ENCODE measurements around the gene ST8SIA3. TPM values are rescaled to one million over a fixed set of nuclear protein-coding genes. Genes with fewer than 3 reads are reported as not detected.
"Not testable (repeated sequence)": the region's sequence is repeated elsewhere in the genome, so short reads cannot be mapped to it uniquely, and the experiment has no call there.

Gene ST8SIA3
- total RNA-seq, 2 experiments from 2014 or later, result not detected

DNA sequence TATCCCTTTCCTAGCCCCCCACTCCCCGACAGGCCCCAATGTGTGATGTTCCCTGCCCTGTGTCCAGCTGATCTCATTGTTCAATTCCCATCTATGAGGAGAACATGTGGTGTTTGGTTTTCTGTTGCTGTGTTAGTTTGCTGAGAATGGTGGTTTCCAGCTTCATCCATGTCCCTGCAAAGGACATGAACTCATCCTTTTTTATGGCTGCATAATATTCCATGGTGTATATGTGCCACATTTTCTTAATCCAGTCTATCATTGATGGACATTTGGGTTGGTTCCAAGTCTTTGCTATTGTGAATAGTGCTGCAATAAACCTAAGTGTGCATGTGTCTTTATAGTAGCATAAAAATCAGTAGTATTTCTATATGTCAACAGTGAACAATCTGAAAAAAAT lies 42.4 kb downstream of the ST8SIA3 start:
- POLR2A ChIA-PET; ATAC-seq (ENCODE audit: low read depth); H3K9me3 Mint-ChIP-seq; H3K4me1 Mint-ChIP-seq; H3K27ac Mint-ChIP-seq; H3K4me3 Mint-ChIP-seq; DNase-seq; H3K36me3 Mint-ChIP-seq: not testable (repeated sequence)
- H3K27me3 Mint-ChIP-seq, result peaks cover 11% of the 10 kb centered on the region

DNA sequence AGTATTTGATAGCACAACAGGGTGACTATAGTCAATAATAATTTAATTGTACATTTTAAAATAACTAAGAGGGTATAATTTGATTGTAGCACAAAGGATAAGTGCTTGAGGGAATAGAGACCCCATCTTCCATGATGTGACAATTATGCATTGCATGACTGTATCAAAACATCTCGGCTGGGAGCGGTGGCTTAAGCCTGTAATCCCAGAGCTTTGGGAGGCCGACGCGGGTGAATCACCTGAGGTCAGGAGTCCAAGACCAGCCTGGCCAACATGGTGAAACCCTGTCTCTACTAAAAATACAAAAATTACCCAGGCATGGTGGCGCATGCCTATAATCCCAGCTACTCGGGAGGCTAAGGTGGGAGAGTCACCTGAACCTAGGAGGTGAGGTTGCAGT lies 44.5 kb downstream of the ST8SIA3 start:
- H3K27me3 Mint-ChIP-seq; DNase-seq; H3K27ac Mint-ChIP-seq; H3K36me3 Mint-ChIP-seq; H3K4me3 Mint-ChIP-seq; POLR2A ChIA-PET; H3K4me1 Mint-ChIP-seq; H3K9me3 Mint-ChIP-seq; ATAC-seq (ENCODE audit: low read depth): not testable (repeated sequence)

DNA sequence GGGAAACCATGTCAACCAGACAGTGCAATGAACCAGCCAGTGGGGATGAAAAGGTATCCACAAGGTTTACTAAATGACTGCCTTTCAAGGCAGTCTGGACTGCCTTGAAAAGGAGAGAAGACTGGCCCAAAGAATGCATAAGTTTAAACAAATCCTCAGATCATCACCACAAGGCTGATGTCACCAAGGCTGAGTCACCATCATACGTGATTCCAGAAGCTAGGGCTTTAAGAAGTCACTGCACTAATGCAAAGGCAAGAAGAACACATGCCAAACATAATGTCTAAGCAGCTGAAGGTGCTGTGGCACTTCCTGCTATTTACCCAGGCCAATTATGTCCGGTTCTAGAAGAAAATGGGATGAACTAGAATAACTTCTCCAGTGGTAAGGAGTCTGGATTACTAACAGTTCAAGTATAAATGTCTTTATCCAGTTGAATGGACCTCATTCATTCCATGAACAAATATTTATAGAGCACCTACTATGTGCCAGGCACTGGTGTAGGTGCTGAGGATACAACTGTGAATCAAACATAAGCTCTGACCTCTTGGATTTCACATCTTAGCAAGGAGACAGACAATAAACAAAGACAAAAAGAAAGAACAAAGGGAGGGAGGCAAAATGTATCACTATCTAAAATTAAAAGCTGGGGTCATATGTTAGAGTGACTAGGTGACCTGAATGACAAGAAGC lies 45.2 kb downstream of the ST8SIA3 start:
- no peak overlapping the region for H3K4me3 Mint-ChIP-seq
- no peaks in the 10 kb centered on the region for H3K36me3 Mint-ChIP-seq
- POLR2A ChIA-PET, result interaction anchor here (0.5 kb wide), 1 partner anchor 139 kb away, joined by 3 read pairs; no protein-coding TSS in a partner anchor
- no peak for ATAC-seq (ENCODE audit: low read depth)
- no peak overlapping the region for H3K27ac Mint-ChIP-seq
- H3K9me3 Mint-ChIP-seq, result peaks cover 1% of the 10 kb centered on the region
- H3K4me1 Mint-ChIP-seq, result no peaks in the 10 kb centered on the region
- peaks cover 6% of the 10 kb centered on the region for H3K27me3 Mint-ChIP-seq
- no peak for DNase-seq

DNA sequence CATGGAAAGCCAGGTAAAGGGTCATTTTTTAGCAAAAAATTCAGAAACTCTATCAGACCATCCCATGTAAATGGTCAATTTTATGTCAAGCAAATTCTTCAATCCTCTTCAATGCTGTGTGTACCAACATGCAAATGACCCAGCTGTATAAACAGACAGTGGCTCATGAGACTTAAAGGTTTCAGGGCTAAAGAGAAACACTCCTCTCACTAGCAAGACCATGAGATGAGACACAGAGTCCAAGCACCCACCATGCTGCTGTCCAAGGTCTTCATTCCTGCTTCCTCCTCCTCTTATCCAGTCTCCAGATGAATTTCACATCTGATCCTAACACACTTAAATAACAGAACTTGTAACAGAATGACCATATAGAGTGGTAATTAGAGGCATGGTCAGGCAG lies 52.0 kb downstream of the ST8SIA3 start:
- Mint-ChIP-seq H3K27ac (no peak overlapping the region), H3K4me1 (no peaks in the 10 kb centered on the region), H3K4me3 (no peak overlapping the region), H3K36me3 (no peaks in the 10 kb centered on the region), H3K27me3 (peaks cover 7% of the 10 kb centered on the region), H3K9me3 (peaks cover 3% of the 10 kb centered on the region)
- DNase-seq (no peak), ATAC-seq (ENCODE audit: low read depth) (no peak)
- POLR2A ChIA-PET, result no interaction called here

DNA sequence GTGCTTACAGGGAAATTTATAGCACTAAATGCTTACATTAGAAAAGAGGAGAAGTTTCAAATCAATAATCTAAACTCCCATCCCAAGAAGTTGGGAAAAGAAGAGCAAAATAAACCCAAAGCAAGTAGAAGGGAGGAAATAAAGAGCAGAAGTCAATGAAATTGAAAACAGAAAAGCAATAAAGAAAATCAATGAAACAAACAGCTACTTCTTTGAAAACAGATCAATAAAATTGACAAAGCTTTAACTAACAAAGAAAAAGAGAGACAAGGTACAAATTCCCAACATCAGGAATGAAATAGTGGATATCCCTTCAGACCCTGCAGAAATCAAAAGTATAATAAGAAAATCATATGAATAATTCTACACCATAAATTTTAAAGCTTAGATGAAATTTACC lies 57.3 kb downstream of the ST8SIA3 start:
- H3K9me3 Mint-ChIP-seq, result peaks cover 4% of the 10 kb centered on the region
- H3K4me3 Mint-ChIP-seq, result no peak overlapping the region
- no peaks in the 10 kb centered on the region for H3K36me3 Mint-ChIP-seq
- peaks cover 14% of the 10 kb centered on the region for H3K27me3 Mint-ChIP-seq
- H3K4me1 Mint-ChIP-seq, result no peaks in the 10 kb centered on the region
- DNase-seq (no peak), ATAC-seq (ENCODE audit: low read depth) (no peak)
- POLR2A ChIA-PET, result no interaction called here
- H3K27ac Mint-ChIP-seq, result no peak overlapping the region

DNA sequence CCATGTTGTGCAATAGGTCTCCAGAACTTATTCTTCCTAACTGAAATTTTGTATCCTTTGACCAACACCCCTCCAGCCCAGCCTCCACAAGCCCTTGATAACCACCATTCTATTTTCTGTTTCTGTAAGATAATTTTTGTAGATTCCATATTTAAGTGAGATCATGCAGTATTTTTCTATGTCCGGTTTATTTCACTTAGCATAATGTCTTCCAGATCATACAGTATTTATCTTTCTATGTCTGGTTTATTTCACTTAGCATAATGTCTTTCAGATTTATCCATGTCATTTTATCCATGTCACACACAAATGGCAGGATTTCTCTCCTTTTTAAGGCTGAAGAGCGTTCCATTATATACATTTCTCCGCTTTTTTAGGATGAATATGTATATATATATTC lies 58.4 kb downstream of the ST8SIA3 start:
- Mint-ChIP-seq H3K4me3 (no peak overlapping the region), H3K4me1 (no peaks in the 10 kb centered on the region), H3K36me3 (no peaks in the 10 kb centered on the region), H3K27me3 (peaks cover 14% of the 10 kb centered on the region), H3K9me3 (peaks cover 4% of the 10 kb centered on the region), H3K27ac (no peak overlapping the region)
- DNase-seq (no peak), ATAC-seq (ENCODE audit: low read depth) (no peak)
- POLR2A ChIA-PET, result no interaction called here

DNA sequence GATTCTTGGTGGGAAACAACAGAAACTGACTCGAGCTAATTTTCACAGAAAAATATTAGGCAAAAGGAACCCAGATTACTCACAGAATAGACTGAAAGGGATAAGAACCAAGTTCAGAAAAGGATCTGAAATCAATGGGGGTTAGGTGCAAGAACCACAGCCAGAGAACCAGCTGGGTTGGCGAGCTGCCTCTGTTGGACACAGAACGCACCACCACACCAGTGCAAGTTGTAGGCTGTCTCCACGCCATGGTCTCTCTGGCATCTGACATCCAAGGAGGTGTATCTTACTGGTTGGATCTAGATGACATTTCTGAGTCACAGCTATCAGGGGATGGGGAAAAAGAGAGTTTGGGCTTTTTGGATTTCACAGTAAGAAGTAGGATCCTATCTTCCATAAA lies 64.2 kb downstream of the ST8SIA3 start:
- no peaks in the 10 kb centered on the region for H3K36me3 Mint-ChIP-seq
- DNase-seq (no peak), ATAC-seq (ENCODE audit: low read depth) (no peak)
- POLR2A ChIA-PET, result no interaction called here
- H3K27me3 Mint-ChIP-seq, result peaks cover 26% of the 10 kb centered on the region
- no peak overlapping the region for H3K4me3 Mint-ChIP-seq
- H3K9me3 Mint-ChIP-seq, result no peaks in the 10 kb centered on the region
- no peak overlapping the region for H3K27ac Mint-ChIP-seq
- H3K4me1 Mint-ChIP-seq, result no peaks in the 10 kb centered on the region

Other genes with a start within 250 kb of the ST8SIA3 start
- gene BOD1L2, start 205.5 kb upstream of the ST8SIA3 start, total RNA-seq, result not detected
- not detected for gene ONECUT2, start 82.8 kb downstream of the ST8SIA3 start, total RNA-seq
- 10 to 100 TPM; 23.2 to 23.6 TPM for gene FECH, start 234.1 kb downstream of the ST8SIA3 start, total RNA-seq